HEK293 (cell line): Measurements from ENCODE around the gene AGAP3.

Experiments used
- GLI4 ChIP-seq: fragments of 450-650 bp; formaldehyde crosslinking; IDR thresholded peaks from 2 replicates; pipeline ENCODE4 v1.5.1; 2016; ENCODE audit warnings: missing biosample characterization, missing genetic modification characterization
- HOXC10 ChIP-seq: sonication (generic); formaldehyde crosslinking; IDR thresholded peaks from 2 replicates; pipeline ENCODE4 v1.8.1; 2023; ENCODE audit warnings: mild to moderate bottlenecking, missing genetic modification reagents
- KLF1 ChIP-seq: fragments of 450-650 bp; formaldehyde crosslinking; IDR thresholded peaks from 2 replicates; pipeline ENCODE4 v1.5.1; 2016; ENCODE audit warnings: missing biosample characterization, missing genetic modification characterization
- MYNN ChIP-seq: fragments of 450-650 bp; formaldehyde crosslinking; IDR thresholded peaks from 2 replicates; pipeline ENCODE4 v1.5.1; 2016; ENCODE audit warnings: missing biosample characterization, missing genetic modification characterization, borderline replicate concordance
- OSR2 ChIP-seq: fragments of 450-650 bp; formaldehyde crosslinking; IDR thresholded peaks from 2 replicates; pipeline ENCODE4 v1.5.1; 2016; ENCODE audit warnings: missing biosample characterization, missing genetic modification characterization
- SALL2 ChIP-seq: fragments of 450-650 bp; formaldehyde crosslinking; IDR thresholded peaks from 2 replicates; pipeline ENCODE4 v1.5.0; 2017; ENCODE audit warnings: missing biosample characterization, mild to moderate bottlenecking, missing genetic modification characterization, borderline replicate concordance
- SP7 ChIP-seq: fragments of 450-650 bp; formaldehyde crosslinking; IDR thresholded peaks from 2 replicates; pipeline ENCODE4 v1.5.1; 2016; ENCODE audit warnings: missing biosample characterization, missing genetic modification characterization
- TCF7L2 ChIP-seq: IDR thresholded peaks from 2 replicates; pipeline ENCODE4 v1.6.1; 2011; ENCODE audit warnings: low read depth, mild to moderate bottlenecking, inconsistent platforms, low read length, moderate library complexity, borderline replicate concordance
- YY2 ChIP-seq: fragments of 450-650 bp; formaldehyde crosslinking; IDR thresholded peaks from 2 replicates; pipeline ENCODE4 v1.5.1; 2016; ENCODE audit warnings: missing biosample characterization, missing genetic modification characterization
- ZEB2 ChIP-seq: fragments of 450-650 bp; formaldehyde crosslinking; IDR thresholded peaks from 2 replicates; pipeline ENCODE4 v1.5.1; 2016; ENCODE audit warnings: missing biosample characterization, missing genetic modification characterization
- ZIC2 ChIP-seq: fragments of 450-650 bp; formaldehyde crosslinking; IDR thresholded peaks from 2 replicates; pipeline ENCODE4 v1.5.1; 2016; ENCODE audit warnings: missing biosample characterization, missing genetic modification characterization
- ZNF132 ChIP-seq: fragments of 450-650 bp; formaldehyde crosslinking; IDR thresholded peaks from 2 replicates; pipeline ENCODE4 v1.5.1; 2017; ENCODE audit warnings: missing biosample characterization, missing genetic modification characterization, borderline replicate concordance
- ZNF274 ChIP-seq, 2 experiments: fragments of 200-500 bp in 1 of 2; fragments of 450-650 bp in 1 of 2; sonication (Bioruptor generic) in 1 of 2; formaldehyde crosslinking in 1 of 2; IDR thresholded peaks; 2 replicates each; pipeline versions ENCODE4 v1.5.1 to v1.6.1; 2014 to 2016; ENCODE audit warnings: borderline replicate concordance in 1 of 2, inconsistent platforms in 1 of 2, low read length in 1 of 2, missing biosample characterization in 1 of 2, missing genetic modification characterization in 1 of 2
- ZNF292 ChIP-seq: fragments of 450-650 bp; formaldehyde crosslinking; IDR thresholded peaks from 2 replicates; pipeline ENCODE4 v1.5.1; 2016; ENCODE audit warnings: low read depth, missing biosample characterization, missing genetic modification characterization, borderline replicate concordance
- ZNF324 ChIP-seq: fragments of 450-650 bp; formaldehyde crosslinking; IDR thresholded peaks from 2 replicates; pipeline ENCODE4 v1.5.1; 2016; ENCODE audit warnings: missing biosample characterization, missing genetic modification characterization
- ZNF354C ChIP-seq: fragments of 450-650 bp; formaldehyde crosslinking; IDR thresholded peaks from 2 replicates; pipeline ENCODE4 v1.5.1; 2016; ENCODE audit warnings: missing biosample characterization, missing genetic modification characterization, low read depth, borderline replicate concordance
- ZNF394 ChIP-seq: fragments of 450-650 bp; formaldehyde crosslinking; IDR thresholded peaks from 2 replicates; pipeline ENCODE4 v1.5.1; 2016; ENCODE audit warnings: missing biosample characterization, missing genetic modification characterization, mild to moderate bottlenecking, moderate library complexity, borderline replicate concordance
- ZNF404 ChIP-seq: fragments of 450-650 bp; formaldehyde crosslinking; IDR thresholded peaks from 2 replicates; pipeline ENCODE4 v1.5.1; 2017; ENCODE audit warnings: missing biosample characterization, missing genetic modification characterization
- ZNF423 ChIP-seq: fragments of 450-650 bp; formaldehyde crosslinking; IDR thresholded peaks from 2 replicates; pipeline ENCODE4 v1.5.1; 2016; ENCODE audit warnings: missing biosample characterization, missing genetic modification characterization
- ZNF426 ChIP-seq: fragments of 450-650 bp; formaldehyde crosslinking; IDR thresholded peaks from 2 replicates; pipeline ENCODE4 v1.5.1; 2017; ENCODE audit warnings: missing biosample characterization, missing genetic modification characterization, mild to moderate bottlenecking, inconsistent platforms, moderate library complexity
- ZNF473 ChIP-seq: fragments of 450-650 bp; formaldehyde crosslinking; IDR thresholded peaks from 2 replicates; pipeline ENCODE4 v1.5.1; 2017; ENCODE audit warnings: missing biosample characterization, missing genetic modification characterization
- ZNF529 ChIP-seq: fragments of 450-650 bp; formaldehyde crosslinking; IDR thresholded peaks from 2 replicates; pipeline ENCODE4 v1.5.1; 2017; ENCODE audit warnings: missing genetic modification characterization, missing biosample characterization; ENCODE audit not compliant: insufficient replicate concordance
- ZNF544 ChIP-seq: fragments of 450-650 bp; formaldehyde crosslinking; IDR thresholded peaks from 2 replicates; pipeline ENCODE4 v1.5.0; 2017; ENCODE audit warnings: missing biosample characterization, missing genetic modification characterization
- ZNF555 ChIP-seq: fragments of 450-650 bp; formaldehyde crosslinking; conservative IDR thresholded peaks from 2 replicates; pipeline ENCODE4 v1.5.1; 2017; ENCODE audit warnings: missing biosample characterization, mild to moderate bottlenecking, missing genetic modification characterization, inconsistent platforms
- ZNF585B ChIP-seq: fragments of 450-650 bp; formaldehyde crosslinking; IDR thresholded peaks from 2 replicates; pipeline ENCODE4 v1.5.1; 2016; ENCODE audit warnings: missing biosample characterization, missing genetic modification characterization
- ZNF624 ChIP-seq: fragments of 450-650 bp; formaldehyde crosslinking; IDR thresholded peaks from 2 replicates; pipeline ENCODE4 v1.5.1; 2017; ENCODE audit warnings: missing biosample characterization, missing genetic modification characterization
- ZNF670 ChIP-seq: fragments of 450-650 bp; formaldehyde crosslinking; IDR thresholded peaks from 2 replicates; pipeline ENCODE4 v1.5.1; 2016; ENCODE audit warnings: missing biosample characterization, missing genetic modification characterization, low read depth
- ZNF76 ChIP-seq: fragments of 450-650 bp; formaldehyde crosslinking; IDR thresholded peaks from 2 replicates; pipeline ENCODE4; 2016; ENCODE audit warnings: low read depth, missing biosample characterization, missing genetic modification characterization, borderline replicate concordance
- TF ChIP-seq, protein P1 (sequence below): fragments of 450-650 bp; formaldehyde crosslinking; IDR thresholded peaks from 2 replicates; pipeline ENCODE4 v1.5.1; 2016; ENCODE audit warnings: missing biosample characterization, missing genetic modification characterization, low read depth
- TF ChIP-seq, protein P2 (sequence below): fragments of 450-650 bp; formaldehyde crosslinking; IDR thresholded peaks from 2 replicates; pipeline ENCODE4 v1.5.1; 2016; ENCODE audit warnings: missing biosample characterization, missing genetic modification characterization, borderline replicate concordance
- TF ChIP-seq, protein P3 (sequence below): fragments of 450-650 bp; formaldehyde crosslinking; IDR thresholded peaks from 2 replicates; pipeline ENCODE4 v1.5.1; 2016; ENCODE audit warnings: missing biosample characterization, missing genetic modification characterization
- TF ChIP-seq, protein P4 (sequence below): fragments of 450-650 bp; formaldehyde crosslinking; IDR thresholded peaks from 2 replicates; pipeline ENCODE4 v1.5.1; 2016; ENCODE audit warnings: missing biosample characterization, missing genetic modification characterization

Gene AGAP3

DNA sequence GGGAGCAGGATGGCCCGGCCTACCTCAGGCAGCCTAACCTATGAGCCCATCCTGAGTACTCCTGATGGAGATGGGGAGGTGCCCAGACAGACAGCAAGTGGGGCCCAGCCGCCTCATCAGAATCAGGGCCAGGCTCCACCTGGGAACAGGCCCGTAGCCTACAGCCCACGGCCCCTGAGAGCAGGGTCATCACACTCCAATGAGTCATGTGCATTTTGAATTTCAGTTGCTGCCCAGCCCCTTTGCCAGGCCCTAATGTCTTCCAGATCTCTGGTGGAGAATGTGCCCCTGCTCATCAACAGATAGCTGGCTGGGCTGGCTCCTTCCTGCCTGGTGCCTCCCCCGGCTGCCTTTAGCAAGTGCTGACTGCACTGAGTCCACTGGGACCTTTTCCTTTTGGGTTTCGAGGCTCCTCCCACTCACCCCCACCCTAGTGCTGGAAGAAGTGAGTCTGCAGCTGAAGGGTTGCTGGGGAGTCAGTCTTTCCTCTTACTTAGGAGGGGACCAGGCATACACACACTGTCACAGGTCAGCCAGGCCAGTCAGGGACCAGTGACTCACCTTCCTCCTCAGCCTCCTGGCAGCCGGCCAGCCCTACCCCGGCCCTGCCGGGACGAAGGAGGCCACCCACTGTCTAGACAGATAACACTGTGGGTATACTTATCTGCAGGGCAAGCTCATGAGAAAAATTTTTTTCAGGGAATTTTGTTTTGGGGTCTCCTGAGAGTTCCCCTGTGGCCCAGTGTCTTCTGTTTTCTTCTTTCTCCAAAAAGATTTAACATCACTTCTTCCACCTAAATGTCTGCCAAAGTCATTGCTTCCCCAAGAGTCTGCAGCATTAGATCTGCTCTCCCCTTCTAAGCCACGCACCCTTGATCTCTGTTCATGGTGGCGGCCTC lies 47.1 kb upstream of the AGAP3 start (continued):
- TF ChIP-seq ZNF132 (tag by site-specific recombination) (no peak), ZNF585B (tag by site-specific recombination) (no peak), ZNF354C (tag by site-specific recombination) (no peak), HOXC10 (no peak), KLF1 (tag by site-specific recombination) (peak; percentile 32; the same call in 1 of the 2 replicates), SP7 (peak; percentile 80), ZNF423 (tag by site-specific recombination) (no peak), TCF7L2 (no peak), SALL2 (tag by site-specific recombination) (no peak), ZNF670 (tag by site-specific recombination) (no peak), ZNF404 (tag by site-specific recombination) (no peak), ZNF292 (tag by site-specific recombination) (no peak), ZNF555 (tag by site-specific recombination) (no peak), ZNF473 (tag by site-specific recombination) (no peak), ZNF426 (no peak), ZNF544 (tag by site-specific recombination) (no peak), ZNF624 (tag by site-specific recombination) (no peak), YY2 (no peak), ZEB2 (tag by site-specific recombination) (0 out of 2 replicates have a peak, but pooled peaks have one; percentile 26), ZNF274 (IDR thresholded peaks at IDR 0.05; ENCODE audit: low read length) (no peak), ZNF274 (tag by site-specific recombination; IDR thresholded peaks at IDR 0.05; ENCODE audit: borderline replicate concordance) (no peak), GLI4 (no peak), MYNN (tag by site-specific recombination) (no peak), ZNF394 (tag by site-specific recombination) (0 out of 2 replicates have a peak, but pooled peaks have one; percentile 16), ZIC2 (tag by site-specific recombination) (peak; percentile 57), ZNF529 (tag by site-specific recombination) (no peak), ZNF76 (tag by site-specific recombination) (no peak), ZNF324 (tag by site-specific recombination) (0 out of 2 replicates have a peak, but pooled peaks have one; percentile 41), OSR2 (tag by site-specific recombination) (no peak; the same call in 1 of the 2 replicates)
- TF ChIP-seq, protein P1, sequence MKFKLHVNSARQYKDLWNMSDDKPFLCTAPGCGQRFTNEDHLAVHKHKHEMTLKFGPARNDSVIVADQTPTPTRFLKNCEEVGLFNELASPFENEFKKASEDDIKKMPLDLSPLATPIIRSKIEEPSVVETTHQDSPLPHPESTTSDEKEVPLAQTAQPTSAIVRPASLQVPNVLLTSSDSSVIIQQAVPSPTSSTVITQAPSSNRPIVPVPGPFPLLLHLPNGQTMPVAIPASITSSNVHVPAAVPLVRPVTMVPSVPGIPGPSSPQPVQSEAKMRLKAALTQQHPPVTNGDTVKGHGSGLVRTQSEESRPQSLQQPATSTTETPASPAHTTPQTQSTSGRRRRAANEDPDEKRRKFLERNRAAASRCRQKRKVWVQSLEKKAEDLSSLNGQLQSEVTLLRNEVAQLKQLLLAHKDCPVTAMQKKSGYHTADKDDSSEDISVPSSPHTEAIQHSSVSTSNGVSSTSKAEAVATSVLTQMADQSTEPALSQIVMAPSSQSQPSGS (tag by site-specific recombination) = no peak
- TF ChIP-seq, protein P2, sequence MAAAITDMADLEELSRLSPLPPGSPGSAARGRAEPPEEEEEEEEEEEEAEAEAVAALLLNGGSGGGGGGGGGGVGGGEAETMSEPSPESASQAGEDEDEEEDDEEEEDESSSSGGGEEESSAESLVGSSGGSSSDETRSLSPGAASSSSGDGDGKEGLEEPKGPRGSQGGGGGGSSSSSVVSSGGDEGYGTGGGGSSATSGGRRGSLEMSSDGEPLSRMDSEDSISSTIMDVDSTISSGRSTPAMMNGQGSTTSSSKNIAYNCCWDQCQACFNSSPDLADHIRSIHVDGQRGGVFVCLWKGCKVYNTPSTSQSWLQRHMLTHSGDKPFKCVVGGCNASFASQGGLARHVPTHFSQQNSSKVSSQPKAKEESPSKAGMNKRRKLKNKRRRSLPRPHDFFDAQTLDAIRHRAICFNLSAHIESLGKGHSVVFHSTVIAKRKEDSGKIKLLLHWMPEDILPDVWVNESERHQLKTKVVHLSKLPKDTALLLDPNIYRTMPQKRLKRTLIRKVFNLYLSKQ = no peak
- TF ChIP-seq, protein P3, sequence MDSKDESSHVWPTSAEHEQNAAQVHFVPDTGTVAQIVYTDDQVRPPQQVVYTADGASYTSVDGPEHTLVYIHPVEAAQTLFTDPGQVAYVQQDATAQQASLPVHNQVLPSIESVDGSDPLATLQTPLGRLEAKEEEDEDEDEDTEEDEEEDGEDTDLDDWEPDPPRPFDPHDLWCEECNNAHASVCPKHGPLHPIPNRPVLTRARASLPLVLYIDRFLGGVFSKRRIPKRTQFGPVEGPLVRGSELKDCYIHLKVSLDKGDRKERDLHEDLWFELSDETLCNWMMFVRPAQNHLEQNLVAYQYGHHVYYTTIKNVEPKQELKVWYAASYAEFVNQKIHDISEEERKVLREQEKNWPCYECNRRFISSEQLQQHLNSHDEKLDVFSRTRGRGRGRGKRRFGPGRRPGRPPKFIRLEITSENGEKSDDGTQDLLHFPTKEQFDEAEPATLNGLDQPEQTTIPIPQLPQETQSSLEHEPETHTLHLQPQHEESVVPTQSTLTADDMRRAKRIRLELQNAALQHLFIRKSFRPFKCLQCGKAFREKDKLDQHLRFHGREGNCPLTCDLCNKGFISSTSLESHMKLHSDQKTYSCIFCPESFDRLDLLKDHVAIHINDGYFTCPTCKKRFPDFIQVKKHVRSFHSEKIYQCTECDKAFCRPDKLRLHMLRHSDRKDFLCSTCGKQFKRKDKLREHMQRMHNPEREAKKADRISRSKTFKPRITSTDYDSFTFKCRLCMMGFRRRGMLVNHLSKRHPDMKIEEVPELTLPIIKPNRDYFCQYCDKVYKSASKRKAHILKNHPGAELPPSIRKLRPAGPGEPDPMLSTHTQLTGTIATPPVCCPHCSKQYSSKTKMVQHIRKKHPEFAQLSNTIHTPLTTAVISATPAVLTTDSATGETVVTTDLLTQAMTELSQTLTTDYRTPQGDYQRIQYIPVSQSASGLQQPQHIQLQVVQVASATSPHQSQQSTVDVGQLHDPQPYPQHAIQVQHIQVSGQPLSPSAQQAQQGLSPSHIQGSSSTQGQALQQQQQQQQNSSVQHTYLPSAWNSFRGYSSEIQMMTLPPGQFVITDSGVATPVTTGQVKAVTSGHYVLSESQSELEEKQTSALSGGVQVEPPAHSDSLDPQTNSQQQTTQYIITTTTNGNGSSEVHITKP (tag by site-specific recombination) = peak; percentile 57
- TF ChIP-seq, protein P4, sequence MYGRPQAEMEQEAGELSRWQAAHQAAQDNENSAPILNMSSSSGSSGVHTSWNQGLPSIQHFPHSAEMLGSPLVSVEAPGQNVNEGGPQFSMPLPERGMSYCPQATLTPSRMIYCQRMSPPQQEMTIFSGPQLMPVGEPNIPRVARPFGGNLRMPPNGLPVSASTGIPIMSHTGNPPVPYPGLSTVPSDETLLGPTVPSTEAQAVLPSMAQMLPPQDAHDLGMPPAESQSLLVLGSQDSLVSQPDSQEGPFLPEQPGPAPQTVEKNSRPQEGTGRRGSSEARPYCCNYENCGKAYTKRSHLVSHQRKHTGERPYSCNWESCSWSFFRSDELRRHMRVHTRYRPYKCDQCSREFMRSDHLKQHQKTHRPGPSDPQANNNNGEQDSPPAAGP = peak; percentile 69
